PFSK-1 (cell line): ENCODE measurements around the gene SPRR4.

Source experiments
- FOXP2 ChIP-seq: optimal IDR thresholded peaks from 2 replicates; pipeline ENCODE3; 2011; ENCODE audit warnings: borderline replicate concordance, control low read depth, inconsistent platforms; ENCODE audit not compliant: insufficient read depth; ENCODE audit errors: extremely low read length, extremely low read depth
- POLR2AphosphoS5 ChIP-seq: IDR thresholded peaks from 2 replicates; pipeline ENCODE4 v1.6.1; 2012; ENCODE audit warnings: low read depth, mild to moderate bottlenecking, control low read depth, low read length, moderate library complexity
- SIN3A ChIP-seq: IDR thresholded peaks from 2 replicates; pipeline ENCODE4 v1.6.1; 2012; ENCODE audit warnings: mild to moderate bottlenecking, low read length, moderate library complexity, borderline replicate concordance; ENCODE audit not compliant: insufficient read depth
- TAF1 ChIP-seq: IDR thresholded peaks from 2 replicates; pipeline ENCODE4 v1.6.1; 2012; ENCODE audit warnings: low read length, control low read depth, borderline replicate concordance; ENCODE audit not compliant: insufficient read depth
- TF ChIP-seq, protein P1 (sequence below), 2 experiments: IDR thresholded peaks; 2 replicates each; pipeline versions ENCODE4 v1.6.1 to v1.8.0; 2011 to 2012; ENCODE audit warnings: low read depth in 2 of 2, low read length in 2 of 2, control low read depth in 1 of 2, inconsistent platforms in 1 of 2, mild to moderate bottlenecking in 1 of 2, moderate library complexity in 1 of 2; ENCODE audit not compliant: insufficient read depth in 1 of 2

Gene SPRR4

DNA sequence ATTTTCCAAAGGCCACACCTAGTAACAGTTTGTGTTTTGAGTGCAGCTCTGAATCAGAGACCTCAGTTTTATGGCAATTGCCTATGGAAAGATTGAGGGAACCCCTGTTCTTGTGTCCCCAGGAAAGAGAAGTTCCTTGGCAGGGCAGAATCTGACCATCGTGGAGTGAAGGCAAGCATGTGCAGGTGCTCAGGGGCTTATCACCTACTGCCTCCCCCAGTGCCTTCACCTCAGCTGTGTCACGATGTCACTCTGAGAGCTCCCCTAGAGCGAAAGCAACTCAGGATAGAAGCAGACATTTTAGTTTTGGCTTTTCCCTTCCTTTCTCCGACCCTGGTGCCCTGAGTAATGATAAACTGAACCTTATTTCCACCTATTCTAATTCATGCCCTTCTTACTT is 11.6 kb downstream of the SPRR4 start:
- TF ChIP-seq POLR2AphosphoS5 (no peak), TAF1 (no peak), FOXP2 (no peak), SIN3A (no peak)
- TF ChIP-seq, protein P1, sequence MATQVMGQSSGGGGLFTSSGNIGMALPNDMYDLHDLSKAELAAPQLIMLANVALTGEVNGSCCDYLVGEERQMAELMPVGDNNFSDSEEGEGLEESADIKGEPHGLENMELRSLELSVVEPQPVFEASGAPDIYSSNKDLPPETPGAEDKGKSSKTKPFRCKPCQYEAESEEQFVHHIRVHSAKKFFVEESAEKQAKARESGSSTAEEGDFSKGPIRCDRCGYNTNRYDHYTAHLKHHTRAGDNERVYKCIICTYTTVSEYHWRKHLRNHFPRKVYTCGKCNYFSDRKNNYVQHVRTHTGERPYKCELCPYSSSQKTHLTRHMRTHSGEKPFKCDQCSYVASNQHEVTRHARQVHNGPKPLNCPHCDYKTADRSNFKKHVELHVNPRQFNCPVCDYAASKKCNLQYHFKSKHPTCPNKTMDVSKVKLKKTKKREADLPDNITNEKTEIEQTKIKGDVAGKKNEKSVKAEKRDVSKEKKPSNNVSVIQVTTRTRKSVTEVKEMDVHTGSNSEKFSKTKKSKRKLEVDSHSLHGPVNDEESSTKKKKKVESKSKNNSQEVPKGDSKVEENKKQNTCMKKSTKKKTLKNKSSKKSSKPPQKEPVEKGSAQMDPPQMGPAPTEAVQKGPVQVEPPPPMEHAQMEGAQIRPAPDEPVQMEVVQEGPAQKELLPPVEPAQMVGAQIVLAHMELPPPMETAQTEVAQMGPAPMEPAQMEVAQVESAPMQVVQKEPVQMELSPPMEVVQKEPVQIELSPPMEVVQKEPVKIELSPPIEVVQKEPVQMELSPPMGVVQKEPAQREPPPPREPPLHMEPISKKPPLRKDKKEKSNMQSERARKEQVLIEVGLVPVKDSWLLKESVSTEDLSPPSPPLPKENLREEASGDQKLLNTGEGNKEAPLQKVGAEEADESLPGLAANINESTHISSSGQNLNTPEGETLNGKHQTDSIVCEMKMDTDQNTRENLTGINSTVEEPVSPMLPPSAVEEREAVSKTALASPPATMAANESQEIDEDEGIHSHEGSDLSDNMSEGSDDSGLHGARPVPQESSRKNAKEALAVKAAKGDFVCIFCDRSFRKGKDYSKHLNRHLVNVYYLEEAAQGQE (IDR thresholded peaks at IDR 0.05; ENCODE audit: insufficient read depth in 1 of 2, low read depth in 2 of 2, low read length in 2 of 2): no peak

DNA sequence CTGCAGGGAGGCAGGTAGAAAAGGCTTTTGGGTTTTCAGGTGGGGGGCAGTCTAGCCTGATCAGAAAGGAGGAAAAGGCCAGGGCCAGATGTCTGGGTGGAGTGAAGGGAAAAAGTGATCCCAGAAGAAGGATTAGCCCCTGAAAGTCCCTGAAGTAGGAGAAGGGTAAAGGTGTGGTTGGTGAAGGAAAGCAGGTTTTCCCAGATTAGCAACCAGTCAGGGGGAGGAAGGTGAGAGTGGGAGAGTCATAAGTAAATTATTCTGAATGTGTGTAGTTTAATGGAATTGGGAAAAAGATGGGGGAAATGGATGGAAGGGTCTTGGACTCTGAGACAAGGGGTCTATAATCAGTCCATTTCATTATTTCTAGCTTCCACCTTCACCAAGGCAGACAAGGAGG is 12.8 kb downstream of the SPRR4 start:
- TF ChIP-seq TAF1 (no peak), SIN3A (no peak), FOXP2 (no peak), POLR2AphosphoS5 (no peak)
- TF ChIP-seq, protein P1 (IDR thresholded peaks at IDR 0.05; ENCODE audit: insufficient read depth in 1 of 2, low read depth in 2 of 2, low read length in 2 of 2): no peak

DNA sequence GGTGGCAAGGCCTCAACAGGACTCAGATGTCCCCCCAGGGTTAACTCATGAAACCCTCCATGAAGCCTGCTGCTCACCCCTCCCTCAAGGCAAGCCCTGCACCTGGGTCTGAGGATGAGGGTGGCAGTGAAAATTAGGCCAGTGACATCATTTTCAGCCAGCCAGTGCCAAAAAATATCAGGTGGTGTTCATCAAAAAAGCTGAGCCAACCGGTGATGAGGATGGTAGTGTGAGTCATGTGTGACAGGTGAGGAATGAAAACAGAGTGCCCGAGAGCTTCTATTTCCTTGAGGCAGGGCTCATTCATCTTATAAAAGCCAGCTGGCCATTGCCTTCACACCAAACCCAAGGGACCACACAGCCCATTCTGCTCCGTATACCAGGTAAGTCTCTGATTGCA is 13.3 kb downstream of the SPRR4 start, which contains the start of gene SPRR1A:
Gene SPRR1A, plus strand, starts transcription at position 339 of the 400 bp plus-strand sequence. CDS start 1,150 bp downstream, outside the sequence.
- no peak for TF ChIP-seq FOXP2
- TF ChIP-seq, protein P1 (IDR thresholded peaks at IDR 0.05; ENCODE audit: insufficient read depth in 1 of 2, low read depth in 2 of 2, low read length in 2 of 2): no peak
- TF ChIP-seq TAF1: no peak
- TF ChIP-seq POLR2AphosphoS5: no peak
- TF ChIP-seq SIN3A: no peak

DNA sequence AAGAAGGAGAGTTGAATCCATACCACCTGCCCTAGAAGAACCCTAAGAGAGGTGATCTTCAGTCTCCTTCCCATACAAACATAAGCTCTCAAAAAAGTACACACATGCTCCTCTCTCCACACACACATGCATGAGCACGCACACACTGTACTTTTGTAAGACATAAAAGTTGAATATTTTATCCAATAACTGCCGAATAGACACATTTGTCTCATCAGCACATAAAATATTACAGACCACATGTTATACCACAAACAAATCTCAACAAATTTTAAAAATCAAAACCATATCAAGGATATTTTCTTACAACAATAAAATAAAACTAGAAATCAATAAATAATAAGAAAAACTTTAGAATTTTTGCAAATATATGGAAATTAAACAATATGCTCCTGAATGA is 16.1 kb downstream of the SPRR4 start:
- TF ChIP-seq POLR2AphosphoS5 (no peak), TAF1 (no peak), SIN3A (no peak), FOXP2 (no peak)
- TF ChIP-seq, protein P1 (IDR thresholded peaks at IDR 0.05; ENCODE audit: insufficient read depth in 1 of 2, low read depth in 2 of 2, low read length in 2 of 2): no peak

DNA sequence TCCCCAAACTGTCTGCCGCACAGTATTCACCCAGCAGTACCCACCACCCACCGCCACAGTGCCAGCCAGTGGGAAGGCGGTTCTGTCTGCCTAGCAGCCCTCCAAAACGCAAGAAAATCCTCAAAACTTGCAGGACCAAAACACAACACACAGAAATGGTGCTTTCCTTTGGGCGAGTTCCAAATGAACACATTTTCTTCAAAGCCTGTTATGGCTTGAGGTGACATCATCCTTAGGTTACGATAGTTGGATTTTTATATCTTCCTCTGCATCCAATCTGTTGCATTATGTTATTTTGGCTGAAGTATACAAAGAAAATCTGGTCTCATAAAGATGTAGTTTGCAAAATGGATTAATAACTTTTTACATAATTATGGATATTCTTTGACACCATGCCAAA is 22.7 kb downstream of the SPRR4 start:
- TF ChIP-seq, protein P1 (IDR thresholded peaks at IDR 0.05; ENCODE audit: insufficient read depth in 1 of 2, low read depth in 2 of 2, low read length in 2 of 2): no peak
- no peak for TF ChIP-seq SIN3A
- TF ChIP-seq POLR2AphosphoS5: no peak
- no peak for TF ChIP-seq TAF1
- TF ChIP-seq FOXP2: no peak
